ENCODE results near the gene MAP7.

Gene MAP7

GRCh38 chr6:136477548-136477947 lies 72.7 kb downstream of the MAP7 start:
- H3K4me3 ChIP-seq (ENCODE audit: low read depth, low read length) = no peak overlapping the region
- POLR2A ChIA-PET = no interaction called here
- CTCF ChIA-PET = no interaction called here
- DNase-seq (ENCODE audit: low read depth, low spot score) = no peak
- no peak for TF ChIP-seq CTCF (IDR thresholded peaks at IDR 0.05; ENCODE audit: insufficient read depth, low read length, missing control alignments)

GRCh38 chr6:136475686-136476085 lies 74.5 kb downstream of the MAP7 start:
- POLR2A ChIA-PET = no interaction called here
- TF ChIP-seq CTCF (IDR thresholded peaks at IDR 0.05; ENCODE audit: insufficient read depth, low read length, missing control alignments) = no peak
- no peak overlapping the region for H3K4me3 ChIP-seq (ENCODE audit: low read depth, low read length)
- CTCF ChIA-PET = no interaction called here
- no peak for DNase-seq (ENCODE audit: low read depth, low spot score)

- ChIA-PET CTCF (no interaction called here), POLR2A (no interaction called here)
- no peak overlapping the region for H3K4me3 ChIP-seq (ENCODE audit: low read depth, low read length)
- no peak for DNase-seq (ENCODE audit: low read depth, low spot score)
- no peak for TF ChIP-seq CTCF (IDR thresholded peaks at IDR 0.05; ENCODE audit: insufficient read depth, low read length, missing control alignments)
These were observed 76.0 kb downstream of the MAP7 start for GRCh38 chr6:136474241-136474640.

- DNase-seq (ENCODE audit: low read depth, low spot score) = no peak
- POLR2A ChIA-PET = no interaction called here
- no peak for TF ChIP-seq CTCF (IDR thresholded peaks at IDR 0.05; ENCODE audit: insufficient read depth, low read length, missing control alignments)
- CTCF ChIA-PET = interaction anchor here (1.2 kb wide), 1 partner anchor 320 kb away, joined by 3 read pairs; the partner anchor contains the start of gene MAP3K5
- no peak overlapping the region for H3K4me3 ChIP-seq (ENCODE audit: low read depth, low read length)
These were observed 78.3 kb downstream of the MAP7 start for GRCh38 chr6:136471922-136472321.

- H3K4me3 ChIP-seq (ENCODE audit: low read depth, low read length) = no peak overlapping the region
- TF ChIP-seq CTCF (IDR thresholded peaks at IDR 0.05; ENCODE audit: insufficient read depth, low read length, missing control alignments) = no peak
- ChIA-PET POLR2A (no interaction called here), CTCF (interaction anchor here (1.2 kb wide), 1 partner anchor 321 kb away, joined by 3 read pairs; the partner anchor contains the start of gene MAP3K5)
- DNase-seq (ENCODE audit: low read depth, low spot score) = no peak
These were observed 78.8 kb downstream of the MAP7 start for GRCh38 chr6:136471372-136471771.

GRCh38 chr6:136470044-136470443 lies 80.2 kb downstream of the MAP7 start:
- CTCF ChIA-PET = no interaction called here
- DNase-seq (ENCODE audit: low read depth, low spot score) = no peak
- POLR2A ChIA-PET = no interaction called here
- TF ChIP-seq CTCF (IDR thresholded peaks at IDR 0.05; ENCODE audit: insufficient read depth, low read length, missing control alignments) = no peak
- H3K4me3 ChIP-seq (ENCODE audit: low read depth, low read length) = no peak overlapping the region
